Measurements from ENCODE around the gene CYTH1.

The CYTH1 gene, protein sequence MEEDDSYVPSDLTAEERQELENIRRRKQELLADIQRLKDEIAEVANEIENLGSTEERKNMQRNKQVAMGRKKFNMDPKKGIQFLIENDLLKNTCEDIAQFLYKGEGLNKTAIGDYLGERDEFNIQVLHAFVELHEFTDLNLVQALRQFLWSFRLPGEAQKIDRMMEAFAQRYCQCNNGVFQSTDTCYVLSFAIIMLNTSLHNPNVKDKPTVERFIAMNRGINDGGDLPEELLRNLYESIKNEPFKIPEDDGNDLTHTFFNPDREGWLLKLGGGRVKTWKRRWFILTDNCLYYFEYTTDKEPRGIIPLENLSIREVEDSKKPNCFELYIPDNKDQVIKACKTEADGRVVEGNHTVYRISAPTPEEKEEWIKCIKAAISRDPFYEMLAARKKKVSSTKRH

DNA sequence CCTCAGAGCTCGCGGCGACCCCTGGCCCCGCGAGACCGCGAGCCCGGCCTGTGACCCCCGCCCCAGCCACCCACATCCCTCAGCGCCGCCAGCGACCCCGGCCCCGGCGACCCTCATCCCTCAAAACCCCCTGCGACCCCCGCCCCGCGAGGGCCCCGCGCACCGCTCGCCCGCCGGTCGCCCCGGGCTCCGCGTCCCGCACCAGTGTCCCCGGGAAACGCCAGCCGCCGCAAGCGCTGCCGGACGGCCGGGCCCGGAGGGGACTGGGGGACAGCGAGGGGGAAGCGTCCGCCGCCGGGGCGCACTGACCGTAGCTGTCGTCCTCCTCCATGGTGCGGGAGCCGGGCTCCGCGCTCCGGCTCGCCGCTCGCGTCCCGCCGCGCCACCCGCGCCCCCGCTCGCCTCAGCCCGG lies at the start of gene CYTH1:
CYTH1 (minus strand) TSS at position 381 of the 412 bp plus-strand sequence; CDS start at position 331, 50 bp downstream.
- no peak for DNase-seq (ENCODE audit: low read depth in 2 of 2)

DNA sequence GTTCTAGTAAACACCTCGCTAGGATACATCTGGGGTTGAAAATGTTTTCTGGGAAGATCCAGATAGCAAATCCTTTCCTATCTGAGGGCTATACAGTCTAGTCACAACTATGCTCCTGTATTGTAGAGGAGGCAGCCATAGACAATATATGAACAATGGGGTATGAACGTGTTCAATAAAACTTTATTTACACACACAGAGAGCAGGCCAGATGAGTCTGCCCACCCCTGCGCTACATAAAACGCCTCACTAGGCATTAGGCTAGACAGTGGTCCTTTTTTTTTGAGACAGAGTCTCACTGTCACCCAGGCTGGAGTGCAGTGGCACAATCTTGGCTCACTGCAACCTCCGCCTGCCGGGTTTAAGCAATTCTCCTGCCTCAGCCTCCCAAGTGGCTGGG lies 47.4 kb upstream of the CYTH1 start:
- no peak for DNase-seq (ENCODE audit: low read depth in 2 of 2)

DNA sequence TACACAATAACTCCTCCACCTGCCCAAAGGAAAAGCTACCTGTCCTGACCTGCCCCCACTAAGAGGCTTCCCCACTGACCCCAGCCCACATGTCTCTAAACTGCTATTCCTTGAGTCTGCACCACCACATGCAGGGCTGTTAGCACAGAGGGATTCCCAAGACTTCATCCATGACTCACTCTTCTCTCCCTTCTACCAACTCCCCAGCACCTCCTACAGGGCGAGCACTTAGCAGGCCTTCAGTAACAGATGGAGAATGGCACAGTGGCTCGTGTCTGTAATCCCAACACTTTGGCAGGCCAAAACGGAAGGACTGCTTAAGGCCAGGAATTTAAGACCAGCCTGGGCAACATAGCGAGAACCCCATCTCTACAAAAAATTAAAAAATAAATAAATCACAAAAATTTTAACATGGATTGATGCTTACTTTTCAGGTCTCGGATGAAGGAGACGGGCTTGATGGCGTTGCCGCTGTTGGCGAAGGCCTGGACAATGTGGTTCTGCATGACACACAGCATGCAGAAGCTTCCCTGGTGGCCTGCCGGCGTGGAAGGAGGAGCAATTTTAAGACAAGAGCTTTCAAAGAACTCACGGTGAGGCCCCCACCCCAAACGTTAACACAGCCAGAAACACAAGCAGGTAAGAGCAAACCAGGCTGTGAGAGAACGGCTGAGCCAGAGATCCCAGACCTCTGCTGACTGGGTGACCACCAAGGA lies 46.6 kb upstream of the CYTH1 start:
- DNase-seq (ENCODE audit: low read depth in 2 of 2) = no peak

DNA sequence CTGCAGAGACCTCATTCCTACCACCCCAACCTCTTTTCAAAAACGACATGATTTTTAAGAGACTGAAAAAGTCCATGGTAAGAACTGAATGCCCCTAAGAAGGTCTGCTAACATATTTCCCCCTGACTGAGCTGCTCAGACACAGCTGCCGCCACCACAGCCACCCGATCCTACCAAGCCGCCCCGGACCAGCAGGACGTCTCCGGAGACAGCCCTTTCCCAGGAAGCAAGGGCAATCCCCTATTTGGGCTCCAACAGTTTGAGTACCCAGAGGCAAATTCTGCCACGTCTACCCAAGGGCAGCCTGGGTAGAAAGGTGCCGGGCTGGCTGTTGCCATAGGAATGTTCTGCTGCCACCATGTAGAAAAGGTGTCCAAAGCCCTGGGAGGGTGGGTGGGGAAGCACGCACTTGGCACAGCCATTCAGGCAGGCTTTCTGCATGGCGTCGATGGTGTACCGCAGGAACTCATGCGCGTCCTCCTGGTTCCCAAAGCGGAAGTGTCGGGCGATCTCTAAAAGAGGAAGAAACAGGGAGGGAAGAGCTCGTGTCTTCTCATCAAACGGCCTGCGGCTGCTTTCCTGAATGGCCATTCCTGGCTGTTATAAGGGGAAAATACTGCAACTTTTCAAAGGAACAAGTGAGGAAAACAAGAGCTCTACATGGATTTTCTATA lies 44.9 kb upstream of the CYTH1 start:
- DNase-seq (ENCODE audit: low read depth in 2 of 2) = no peak

DNA sequence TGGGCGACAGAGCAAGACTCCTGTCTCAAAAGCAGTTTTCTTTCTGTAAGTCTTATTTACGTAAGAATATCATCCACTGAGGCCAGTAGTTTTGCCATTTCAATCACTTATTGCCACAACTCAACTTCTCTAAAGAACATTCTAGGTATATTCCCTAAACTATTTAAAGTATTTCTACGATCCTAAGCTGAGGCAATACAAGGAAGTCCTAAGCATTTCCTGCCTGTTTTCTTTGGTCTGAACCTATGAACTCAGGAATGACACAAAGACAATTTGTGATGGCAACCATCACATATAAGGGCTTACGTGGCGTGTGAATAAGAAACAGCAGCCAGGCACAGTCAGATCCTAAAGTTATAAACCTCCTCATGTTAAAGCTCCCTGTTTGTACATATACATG lies 44.3 kb upstream of the CYTH1 start:
- no peak for DNase-seq (ENCODE audit: low read depth in 2 of 2)

DNA sequence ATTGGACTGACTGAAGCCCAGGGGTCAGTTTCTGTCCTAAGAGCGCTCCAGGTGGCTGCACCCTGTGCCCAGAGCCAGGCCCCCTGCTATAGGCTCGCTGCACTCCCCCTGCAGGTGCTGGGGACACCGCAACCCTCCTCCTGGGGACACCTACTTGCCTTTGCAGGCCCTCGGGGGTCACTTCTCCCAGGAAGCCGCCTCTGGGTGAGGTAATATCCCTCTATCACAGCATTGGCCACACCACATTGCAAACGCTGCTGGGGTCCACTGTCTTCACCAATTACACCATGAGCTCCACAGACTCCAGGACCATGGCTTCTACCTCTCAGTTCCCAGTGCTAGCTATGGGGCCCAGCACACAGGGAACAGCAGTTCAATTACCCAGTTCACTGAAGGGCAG lies 43.6 kb upstream of the CYTH1 start:
- no peak for DNase-seq (ENCODE audit: low read depth in 2 of 2)

DNA sequence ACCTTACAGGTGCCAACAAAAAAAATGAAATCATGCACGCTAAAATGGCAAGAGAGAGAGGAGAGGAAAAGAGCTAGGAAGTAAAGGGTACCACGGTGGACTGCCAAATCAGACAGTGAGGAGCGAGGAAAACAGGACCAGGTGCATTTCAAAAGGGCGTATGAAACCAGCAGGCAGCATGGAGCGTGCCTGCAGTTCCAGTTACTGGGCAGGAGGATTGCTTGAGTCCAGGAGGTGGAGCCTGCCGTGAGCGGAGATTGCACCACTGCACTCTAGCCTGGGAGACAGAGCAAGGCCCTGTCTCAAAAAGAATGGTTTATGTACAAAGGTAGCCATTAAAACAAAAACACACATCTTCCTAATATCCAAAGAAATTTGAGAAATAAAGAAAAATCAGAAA lies 42.2 kb upstream of the CYTH1 start:
- no peak for DNase-seq (ENCODE audit: low read depth in 2 of 2)

DNA sequence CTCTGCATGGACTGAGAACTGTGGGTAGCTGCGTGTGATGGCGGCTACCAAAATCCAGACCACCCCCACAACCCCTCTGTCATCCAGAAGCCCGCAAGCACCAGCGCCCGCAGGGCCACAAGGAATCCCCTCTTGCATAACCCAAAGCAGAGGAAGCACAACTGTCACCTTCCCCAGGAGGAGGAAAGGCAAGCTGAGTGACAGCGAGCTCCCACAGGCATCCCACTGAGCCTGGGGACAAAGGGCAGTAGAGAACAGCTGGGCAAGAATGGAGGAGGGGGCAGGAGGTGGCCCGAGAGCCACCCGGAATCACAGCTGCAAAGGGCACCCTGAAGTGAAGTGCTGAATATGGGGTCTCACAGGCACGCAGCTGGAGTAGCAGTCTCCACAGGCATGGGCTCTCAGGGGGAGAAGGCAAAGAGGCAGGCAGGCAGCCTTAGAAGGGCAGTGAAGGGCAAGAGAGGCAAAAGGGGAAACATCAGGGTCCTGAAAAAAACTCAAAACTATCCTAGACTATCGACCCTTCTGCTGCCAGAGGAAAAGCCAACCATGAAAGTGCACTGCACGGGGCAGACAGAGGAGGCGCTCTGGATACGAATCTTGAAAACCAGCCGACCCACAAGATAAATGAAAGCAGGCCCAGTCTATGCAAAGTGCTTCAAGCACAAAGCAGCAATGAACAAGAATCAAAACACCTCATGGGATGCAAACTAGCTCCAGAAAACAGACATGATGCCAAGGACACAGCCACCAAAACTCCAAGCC lies 41.4 kb upstream of the CYTH1 start:
- DNase-seq (ENCODE audit: low read depth in 2 of 2) = no peak

DNA sequence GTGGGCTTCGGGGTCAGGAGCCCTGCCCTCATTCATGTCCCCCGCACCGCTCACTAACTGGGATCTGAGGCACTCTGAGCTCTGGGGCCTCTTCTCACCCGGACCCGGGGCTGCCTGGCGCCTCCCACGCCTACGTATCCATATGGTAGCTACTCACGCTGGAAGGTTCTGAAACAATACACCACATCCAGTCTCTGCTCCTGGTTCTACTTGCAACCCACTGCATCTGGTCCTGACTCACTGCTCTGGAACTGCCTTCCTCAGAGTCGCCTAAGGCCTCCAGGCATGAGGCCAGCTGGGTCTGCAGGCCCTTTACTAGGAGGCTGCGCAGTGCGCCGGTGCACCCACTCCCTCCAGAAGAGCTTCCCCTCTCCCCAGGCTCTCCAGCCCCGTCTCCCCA lies 40.5 kb upstream of the CYTH1 start:
- DNase-seq (ENCODE audit: low read depth in 2 of 2) = no peak

DNA sequence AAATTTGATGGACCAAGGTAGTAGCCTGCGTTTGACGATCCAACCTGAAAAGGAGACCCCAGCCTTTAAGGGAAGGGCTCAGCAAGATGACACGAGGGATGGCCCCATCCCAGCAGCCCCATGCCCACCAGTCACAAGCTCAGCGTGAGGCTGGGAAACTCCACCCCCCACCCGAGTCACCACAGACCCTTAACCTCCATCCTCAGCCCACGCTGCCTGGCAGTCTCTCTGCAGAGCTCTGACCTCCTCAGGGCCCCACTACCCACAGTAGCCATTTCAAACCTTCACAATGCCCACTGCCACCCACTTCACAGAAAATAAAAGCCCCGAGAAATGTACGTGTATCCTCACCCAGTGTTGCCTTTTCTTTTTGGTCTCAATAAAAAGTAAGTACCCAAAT lies 39.9 kb upstream of the CYTH1 start:
- no peak for DNase-seq (ENCODE audit: low read depth in 2 of 2)

DNA sequence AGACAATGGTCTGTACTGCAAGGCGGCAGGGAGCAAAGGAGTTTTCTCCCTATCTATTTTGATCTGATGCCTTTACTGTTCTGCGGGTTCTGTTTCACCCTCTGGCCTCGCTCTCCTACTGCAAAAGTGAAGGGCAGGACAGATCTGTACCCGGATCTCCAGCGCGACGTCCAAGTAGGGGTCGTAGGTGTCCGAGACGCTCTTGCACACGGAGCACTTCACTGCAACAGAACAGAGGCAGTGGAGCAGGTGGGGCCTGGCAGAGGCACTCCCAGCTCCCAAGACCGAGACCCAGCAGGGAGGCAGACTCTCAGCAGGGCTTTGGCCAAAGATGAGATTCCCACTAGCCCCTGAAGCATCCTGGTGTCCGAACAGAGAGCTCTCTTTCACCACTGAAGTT lies 38.8 kb upstream of the CYTH1 start:
- no peak for DNase-seq (ENCODE audit: low read depth in 2 of 2)

DNA sequence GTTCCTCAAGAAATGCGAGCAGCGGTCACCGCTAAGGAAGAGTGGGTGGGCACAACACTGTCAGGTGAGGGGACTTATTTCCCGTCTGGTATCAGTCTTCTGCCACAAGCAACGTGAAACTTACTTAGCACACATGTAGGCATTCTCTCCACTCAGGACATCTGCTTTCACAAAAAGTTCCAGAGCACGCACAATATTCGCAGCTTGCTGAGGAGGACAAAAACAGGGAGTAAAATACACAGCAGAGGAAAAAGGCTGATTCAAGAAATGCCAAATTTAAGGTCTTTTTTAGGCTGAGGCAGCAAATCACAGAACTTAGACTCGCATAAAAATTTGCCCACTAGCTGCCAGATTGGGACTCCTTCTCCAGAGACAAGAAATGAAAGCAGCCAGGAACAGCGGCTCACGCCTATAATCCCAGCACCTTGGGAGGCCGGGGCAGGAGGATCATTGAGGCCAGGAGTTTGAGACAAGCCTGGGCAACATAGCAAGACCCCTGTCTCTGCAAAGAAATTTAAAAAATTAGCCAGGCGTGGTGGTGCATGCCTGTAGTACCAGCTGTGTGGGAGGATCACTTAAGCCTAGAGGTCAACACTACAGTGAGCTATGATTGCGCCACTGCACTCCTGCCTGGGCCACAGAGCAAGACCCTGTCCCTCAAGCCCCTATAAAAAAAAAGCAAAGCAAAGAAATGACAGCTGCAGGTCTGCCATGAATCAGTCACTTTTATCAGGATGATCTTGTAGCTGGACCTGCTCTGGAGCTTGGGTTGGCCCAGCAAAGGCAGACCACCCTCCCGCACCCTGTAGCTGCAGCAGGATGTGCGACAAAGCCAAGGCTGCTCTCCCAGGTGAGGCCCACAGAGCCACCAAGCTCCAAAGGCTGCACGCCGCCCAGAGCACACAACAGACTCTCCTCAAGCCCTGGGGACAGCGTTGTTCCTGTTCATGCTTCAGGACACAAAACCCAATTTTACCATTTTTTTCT lies 38.0 kb upstream of the CYTH1 start:
- DNase-seq (ENCODE audit: low read depth in 2 of 2) = no peak

DNA sequence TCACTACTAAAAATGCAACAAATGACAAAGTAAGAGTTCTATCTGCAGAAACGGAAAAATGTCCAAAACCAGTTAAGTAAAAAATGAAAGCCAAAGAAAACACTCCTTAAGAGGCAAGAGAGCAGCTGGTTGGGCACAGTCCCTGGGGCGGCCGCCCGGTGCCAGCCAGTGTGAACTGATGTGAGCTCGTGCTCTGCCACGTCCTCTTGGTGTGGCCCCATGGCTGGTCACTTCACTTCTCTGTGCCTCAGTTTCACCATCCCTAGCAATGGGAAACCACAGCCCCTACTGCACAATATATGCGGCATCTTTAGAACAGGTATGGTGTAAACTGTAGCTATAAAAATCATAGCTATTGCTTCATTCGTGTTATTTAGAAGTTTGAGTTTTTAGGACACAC lies 37.3 kb upstream of the CYTH1 start:
- no peak for DNase-seq (ENCODE audit: low read depth in 2 of 2)

DNA sequence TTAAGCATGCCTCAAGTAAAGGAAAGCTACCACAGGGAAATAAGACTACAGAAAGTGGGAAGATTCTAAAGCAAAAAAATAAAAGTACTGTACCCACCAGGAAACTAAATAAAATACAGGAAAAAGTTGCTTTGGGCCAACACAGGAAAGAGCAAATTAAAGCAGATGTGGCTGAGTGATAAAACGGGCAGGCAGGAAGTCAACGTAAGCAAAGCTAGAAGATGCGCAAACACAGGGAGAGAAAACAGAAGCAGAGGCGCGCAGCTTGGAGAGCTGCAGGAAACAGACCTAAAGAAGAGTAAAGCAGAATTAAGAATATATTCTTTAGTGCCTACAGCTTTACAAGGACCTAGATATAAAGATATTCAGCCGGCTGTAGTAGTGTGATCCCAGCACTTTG lies 36.9 kb upstream of the CYTH1 start:
- DNase-seq (ENCODE audit: low read depth in 2 of 2) = no peak

DNA sequence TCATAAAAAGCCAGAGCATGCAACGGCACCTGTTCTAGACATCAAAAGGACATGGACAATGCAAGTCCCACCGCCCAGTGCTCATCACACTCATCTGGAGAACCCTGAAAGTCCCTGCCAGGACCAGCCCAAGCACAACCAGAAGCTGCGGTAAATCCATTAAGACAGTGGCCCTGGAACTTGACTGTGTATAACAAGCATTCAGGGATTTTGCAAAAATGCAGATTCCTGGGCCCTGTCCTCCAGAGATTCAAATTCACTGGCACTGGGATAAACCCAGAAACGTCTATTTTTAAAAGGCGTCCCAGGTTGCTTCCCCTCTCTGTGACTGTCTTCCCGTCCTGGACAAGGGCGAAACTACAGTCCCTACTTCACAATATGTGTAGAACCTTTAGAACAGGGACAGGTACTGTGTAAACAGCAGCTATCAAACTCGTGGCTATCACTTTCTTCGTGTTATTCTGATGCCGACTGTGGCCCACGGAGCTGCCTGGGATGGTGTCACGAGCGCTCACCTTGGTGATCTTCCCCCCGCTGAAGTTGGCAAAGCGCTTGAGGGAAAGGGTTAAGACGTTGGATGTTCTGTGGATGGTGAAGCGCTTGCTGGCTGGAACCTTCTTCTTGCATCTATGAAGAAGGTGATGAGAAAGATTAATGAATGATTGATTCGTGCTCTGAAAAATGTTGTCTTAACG lies 36.2 kb upstream of the CYTH1 start:
- DNase-seq (ENCODE audit: low read depth in 2 of 2) = no peak

DNA sequence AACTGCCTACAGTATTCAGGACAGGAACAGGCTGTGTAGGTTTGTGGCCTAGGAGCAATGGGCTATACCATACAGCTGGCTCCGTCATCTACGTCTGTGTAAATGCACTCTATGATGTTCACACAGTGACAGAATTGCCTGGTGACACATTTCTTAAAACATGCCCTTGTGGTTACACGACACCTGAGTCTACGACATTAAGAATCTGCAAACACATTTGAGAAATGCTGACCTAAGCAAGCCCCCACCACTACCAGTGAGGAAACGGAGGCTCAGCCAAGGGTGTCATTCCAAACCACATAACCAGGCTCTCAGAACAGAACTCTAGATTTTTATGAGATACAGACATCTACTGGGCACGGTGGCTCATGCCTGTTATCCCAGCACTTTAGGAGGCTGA lies 35.0 kb upstream of the CYTH1 start:
- DNase-seq (ENCODE audit: low read depth in 2 of 2) = peak in 1 of 2 donors; percentile 60

DNA sequence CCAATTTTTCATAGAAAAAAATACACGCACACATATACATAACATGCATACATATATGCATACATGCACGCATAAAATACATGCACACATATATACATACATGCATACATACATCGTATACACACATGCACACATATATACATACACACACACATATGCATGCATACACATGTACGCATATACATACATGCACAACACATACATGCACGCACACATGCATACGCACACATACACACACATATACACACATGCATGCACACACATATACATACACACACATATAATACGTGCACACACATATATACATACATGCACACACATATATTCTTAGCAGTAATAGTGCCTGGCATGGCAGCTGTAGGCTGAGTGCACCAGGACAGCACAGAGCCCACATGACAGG lies 33.6 kb upstream of the CYTH1 start:
- DNase-seq (ENCODE audit: low read depth in 2 of 2) = no peak

DNA sequence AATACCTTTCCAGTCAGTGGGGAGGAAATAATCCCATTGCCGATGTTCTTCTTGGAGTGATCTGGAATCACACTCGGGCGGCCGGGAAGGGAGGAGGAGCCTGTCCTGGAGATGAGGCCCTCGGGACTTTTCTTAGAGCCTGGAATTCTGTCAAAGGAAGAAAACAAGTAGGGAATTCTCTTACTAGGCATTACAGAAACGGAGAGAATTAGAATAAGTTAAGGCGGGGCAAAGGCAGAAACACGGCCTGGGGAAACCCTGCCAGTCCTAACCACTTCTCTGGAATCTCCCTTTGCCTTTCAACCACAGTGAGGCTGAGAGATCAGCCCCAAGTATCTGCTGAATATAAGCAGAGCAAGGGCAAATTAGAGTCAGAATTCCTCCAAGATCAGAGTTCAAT lies 30.8 kb upstream of the CYTH1 start:
- DNase-seq (ENCODE audit: low read depth in 2 of 2) = no peak

DNA sequence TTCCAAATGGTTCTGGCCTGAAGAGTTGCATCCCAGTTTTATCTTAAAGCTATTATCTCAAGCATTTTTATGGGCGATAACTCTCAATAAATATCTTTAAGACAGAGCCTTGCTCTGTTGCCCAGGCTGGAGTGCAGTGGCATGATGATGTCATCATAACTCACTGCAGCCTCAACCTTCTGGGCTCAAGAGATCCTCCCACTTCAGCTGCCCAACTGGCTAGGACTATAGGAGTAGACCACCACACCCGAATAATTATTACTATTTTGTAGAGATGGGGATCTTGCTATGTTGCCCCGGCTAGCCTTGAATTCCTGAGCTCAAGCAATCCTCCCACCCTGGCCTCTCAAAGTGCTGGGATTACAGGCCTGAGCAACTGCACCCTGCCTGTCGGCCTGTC lies 26.1 kb upstream of the CYTH1 start:
- no peak for DNase-seq (ENCODE audit: low read depth in 2 of 2)

DNA sequence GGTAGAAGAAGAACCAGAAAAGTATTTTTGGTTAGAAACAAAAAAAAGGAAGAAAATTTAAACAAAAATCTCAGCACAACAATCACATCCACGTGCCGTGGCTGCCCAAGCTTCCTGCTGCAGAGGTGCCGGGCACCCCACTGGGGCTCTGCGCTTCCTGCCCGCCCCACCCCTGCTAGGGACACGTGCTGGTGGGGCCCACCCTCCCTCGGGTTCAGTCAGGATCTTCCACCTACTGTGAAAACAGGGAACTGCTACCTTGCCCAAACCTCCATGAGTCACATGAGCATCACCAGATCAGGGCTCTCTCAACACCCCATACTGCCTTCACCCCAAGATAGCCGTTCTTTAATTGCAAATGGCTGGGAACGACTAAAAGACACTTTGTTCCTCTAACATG lies 24.4 kb upstream of the CYTH1 start:
- no peak for DNase-seq (ENCODE audit: low read depth in 2 of 2)

All from stimulated activated CD4-positive, alpha-beta T cell treated with anti-CD3 and anti-CD28 coated beads, Interleukin-4, amount 100 ng/mL, for 48 hours (primary cell).